IPS-20b (cell line): ENCODE results near the gene EYS.
"Not testable (repeated sequence)": the region's sequence is repeated elsewhere in the genome, so short reads cannot be mapped to it uniquely, and the experiment has no call there.

ENCODE experiments used
- H3K27ac ChIP-seq: one replicate; pipeline ENCODE4 v1.5.1; 2013; ENCODE audit warnings: low read length
- H3K27me3 ChIP-seq: 2 replicates; pipeline ENCODE4 v1.6.1; 2013; ENCODE audit warnings: mild to moderate bottlenecking, low read length, inconsistent platforms; ENCODE audit not compliant: insufficient read depth
- H3K36me3 ChIP-seq: 2 replicates; pipeline ENCODE4 v1.6.1; 2013; ENCODE audit warnings: low read depth, mild to moderate bottlenecking, inconsistent platforms, low read length, moderate library complexity; ENCODE audit not compliant: insufficient read depth
- H3K4me1 ChIP-seq: 2 replicates; pipeline ENCODE4 v1.6.1; 2013; ENCODE audit warnings: mild to moderate bottlenecking, control low read depth, inconsistent platforms, low read length, moderate library complexity; ENCODE audit not compliant: insufficient read depth
- H3K4me3 ChIP-seq: 2 replicates; pipeline ENCODE4 v1.5.1; 2013; ENCODE audit warnings: mild to moderate bottlenecking, low read length, inconsistent platforms
- H3K9ac ChIP-seq: 2 replicates; pipeline ENCODE4 v1.6.1; 2013; ENCODE audit warnings: low read depth, mild to moderate bottlenecking, inconsistent platforms, low read length, moderate library complexity
- H3K9me3 ChIP-seq: 2 replicates; pipeline ENCODE4 v1.6.1; 2013; ENCODE audit warnings: mild to moderate bottlenecking, low read depth, low read length, inconsistent platforms; ENCODE audit not compliant: insufficient read depth

Gene EYS

GRCh38 chr6:65627434-65627999 lies 79.5 kb downstream of the EYS start:
- H3K4me1 ChIP-seq, H3K9me3 ChIP-seq, H3K9ac ChIP-seq, H3K27me3 ChIP-seq, H3K4me3 ChIP-seq, H3K27ac ChIP-seq, H3K36me3 ChIP-seq: not testable (repeated sequence)

GRCh38 chr6:65627015-65627414 lies 80.0 kb downstream of the EYS start:
- no peak overlapping the region for H3K9ac ChIP-seq
- no peaks in the 10 kb centered on the region for H3K4me1 ChIP-seq
- no peak overlapping the region for H3K27ac ChIP-seq
- no peaks in the 10 kb centered on the region for H3K36me3 ChIP-seq
- no peak overlapping the region for H3K4me3 ChIP-seq
- no peaks in the 10 kb centered on the region for H3K27me3 ChIP-seq
- no peaks in the 10 kb centered on the region for H3K9me3 ChIP-seq

DNA sequence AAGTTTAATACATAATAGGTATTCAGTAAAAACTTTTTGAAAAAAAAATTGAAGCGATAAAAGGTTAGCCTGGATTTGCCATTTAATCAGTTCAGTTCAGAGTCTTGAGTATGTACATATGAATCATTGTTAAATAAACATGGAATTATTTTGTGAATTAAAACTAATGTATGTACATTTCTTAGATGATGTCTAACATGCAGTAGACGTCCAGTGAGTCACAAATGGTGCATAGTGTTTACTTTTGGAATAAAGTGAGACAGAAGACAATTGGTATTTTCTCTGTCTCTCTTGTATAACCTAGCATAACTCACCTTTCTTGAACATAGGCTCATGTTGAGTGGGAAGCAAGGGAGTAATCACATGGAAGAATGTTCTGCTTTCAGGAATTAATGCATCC lies 83.5 kb downstream of the EYS start:
- no peaks in the 10 kb centered on the region for H3K4me1 ChIP-seq
- no peaks in the 10 kb centered on the region for H3K36me3 ChIP-seq
- no peaks in the 10 kb centered on the region for H3K27me3 ChIP-seq
- no peaks in the 10 kb centered on the region for H3K9me3 ChIP-seq
- H3K4me3 ChIP-seq: no peak overlapping the region
- no peak overlapping the region for H3K9ac ChIP-seq
- no peak overlapping the region for H3K27ac ChIP-seq

DNA sequence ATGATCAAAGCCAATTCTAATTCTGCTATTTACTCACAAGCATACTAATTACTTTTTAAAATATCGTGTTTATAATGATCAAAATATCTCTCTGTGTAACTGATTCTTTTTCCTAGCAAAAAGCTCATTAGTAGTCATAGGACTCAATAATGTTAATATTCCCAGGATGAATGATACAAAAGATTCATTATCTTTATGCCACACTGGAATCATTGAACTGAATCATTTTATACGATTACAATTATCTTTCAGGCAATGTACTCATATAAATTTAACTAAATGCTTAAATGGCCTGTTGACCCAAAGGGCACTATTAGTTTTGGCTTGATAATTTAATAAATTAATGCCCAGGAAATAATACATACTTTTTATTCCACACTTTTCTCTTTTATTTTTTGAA lies 96.3 kb downstream of the EYS start:
- H3K4me3 ChIP-seq: no peak overlapping the region
- H3K27ac ChIP-seq: no peak overlapping the region
- H3K27me3 ChIP-seq: no peaks in the 10 kb centered on the region
- H3K9me3 ChIP-seq: no peaks in the 10 kb centered on the region
- H3K36me3 ChIP-seq: no peaks in the 10 kb centered on the region
- no peak overlapping the region for H3K9ac ChIP-seq
- H3K4me1 ChIP-seq: no peaks in the 10 kb centered on the region

DNA sequence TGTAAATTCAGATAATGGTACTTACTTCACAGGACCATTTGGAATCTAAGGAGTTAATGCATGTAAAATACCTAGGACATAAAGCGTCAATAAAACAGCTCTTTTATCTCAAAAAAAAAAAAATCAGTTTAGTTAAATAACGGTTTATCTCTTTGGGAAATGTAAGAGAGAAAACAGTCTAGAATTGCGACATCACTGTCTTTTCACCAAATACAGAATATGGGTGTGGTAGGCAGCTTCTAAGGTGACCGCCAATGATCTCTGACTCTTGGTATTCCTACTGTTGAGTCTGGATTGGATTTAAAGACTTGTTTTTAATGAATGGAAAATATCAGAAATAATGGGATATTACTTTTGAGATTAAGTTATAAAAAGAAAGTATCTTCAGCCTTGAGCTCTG lies 111.5 kb downstream of the EYS start:
- no peak overlapping the region for H3K4me3 ChIP-seq
- no peaks in the 10 kb centered on the region for H3K9me3 ChIP-seq
- no peaks in the 10 kb centered on the region for H3K36me3 ChIP-seq
- no peak overlapping the region for H3K27ac ChIP-seq
- H3K4me1 ChIP-seq: no peaks in the 10 kb centered on the region
- H3K27me3 ChIP-seq: no peaks in the 10 kb centered on the region
- no peak overlapping the region for H3K9ac ChIP-seq

GRCh38 chr6:65570340-65570739 lies 136.7 kb downstream of the EYS start:
- no peaks in the 10 kb centered on the region for H3K9me3 ChIP-seq
- peak overlapping the region; percentile 2 for H3K27ac ChIP-seq
- H3K27me3 ChIP-seq: no peaks in the 10 kb centered on the region
- 0 out of 2 replicates have a peak overlapping the region, but pooled peaks have one; percentile 57 for H3K4me3 ChIP-seq
- H3K36me3 ChIP-seq: no peaks in the 10 kb centered on the region
- H3K9ac ChIP-seq: peak overlapping the region; percentile 2; the same call in 1 of the 2 replicates
- peaks cover 32% of the 10 kb centered on the region for H3K4me1 ChIP-seq

DNA sequence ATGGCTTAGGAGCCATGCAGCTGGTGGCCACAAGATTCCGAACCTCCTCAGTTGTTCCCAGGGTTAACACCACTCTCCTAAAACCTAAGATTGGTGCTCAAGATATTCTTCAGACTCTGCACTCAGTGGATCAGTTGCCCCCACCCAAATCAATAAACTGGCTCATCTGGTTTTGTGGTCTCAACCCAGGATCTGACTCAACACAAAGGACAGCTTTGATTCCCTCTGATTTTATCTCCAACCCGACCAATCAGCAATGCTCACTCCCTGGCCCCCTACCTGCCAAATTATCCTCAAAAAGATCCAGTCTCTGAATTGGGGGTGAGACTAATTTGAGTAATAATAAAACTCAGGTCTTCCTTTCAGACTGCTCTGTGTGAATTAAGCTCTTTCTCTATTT lies 137.5 kb downstream of the EYS start:
- Histone ChIP-seq H3K9me3 (no peaks in the 10 kb centered on the region), H3K36me3 (no peaks in the 10 kb centered on the region), H3K4me1 (peaks cover 32% of the 10 kb centered on the region), H3K27ac (peak overlapping the region; percentile 92), H3K27me3 (no peaks in the 10 kb centered on the region), H3K9ac (peak overlapping the region; percentile 74), H3K4me3 (peak overlapping the region; percentile 57)

GRCh38 chr6:65569056-65569455 lies 138.0 kb downstream of the EYS start:
- Histone ChIP-seq H3K27ac (peak overlapping the region; percentile 92), H3K9ac (peak overlapping the region; percentile 74), H3K4me3 (peak overlapping the region; percentile 57), H3K4me1 (peaks cover 32% of the 10 kb centered on the region)
- H3K36me3 ChIP-seq, H3K9me3 ChIP-seq, H3K27me3 ChIP-seq: not testable (repeated sequence)

DNA sequence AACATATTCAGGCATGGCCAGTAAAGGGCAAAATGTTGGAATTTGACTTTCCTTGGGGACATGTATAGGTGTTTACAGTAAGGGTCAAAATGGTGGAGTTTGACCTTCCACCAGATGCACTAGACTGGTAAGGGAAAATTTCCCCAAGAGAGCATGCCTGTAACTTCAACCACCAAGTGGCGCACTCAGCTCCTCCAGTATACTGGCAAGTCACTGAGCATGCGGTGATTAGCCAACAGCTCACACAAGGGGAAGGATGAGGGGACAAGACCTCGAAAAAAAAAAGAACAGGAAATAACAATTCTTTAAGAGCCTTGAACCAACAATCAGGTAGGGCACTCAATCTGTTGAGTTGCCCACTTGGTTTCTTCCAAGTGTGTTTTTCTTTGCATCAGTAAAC lies 140.9 kb downstream of the EYS start:
- no peak overlapping the region for H3K4me3 ChIP-seq
- H3K9ac ChIP-seq: no peak overlapping the region
- H3K4me1 ChIP-seq: peaks cover 27% of the 10 kb centered on the region
- no peak overlapping the region for H3K27ac ChIP-seq
- H3K9me3 ChIP-seq: no peaks in the 10 kb centered on the region
- no peaks in the 10 kb centered on the region for H3K27me3 ChIP-seq
- H3K36me3 ChIP-seq: no peaks in the 10 kb centered on the region

DNA sequence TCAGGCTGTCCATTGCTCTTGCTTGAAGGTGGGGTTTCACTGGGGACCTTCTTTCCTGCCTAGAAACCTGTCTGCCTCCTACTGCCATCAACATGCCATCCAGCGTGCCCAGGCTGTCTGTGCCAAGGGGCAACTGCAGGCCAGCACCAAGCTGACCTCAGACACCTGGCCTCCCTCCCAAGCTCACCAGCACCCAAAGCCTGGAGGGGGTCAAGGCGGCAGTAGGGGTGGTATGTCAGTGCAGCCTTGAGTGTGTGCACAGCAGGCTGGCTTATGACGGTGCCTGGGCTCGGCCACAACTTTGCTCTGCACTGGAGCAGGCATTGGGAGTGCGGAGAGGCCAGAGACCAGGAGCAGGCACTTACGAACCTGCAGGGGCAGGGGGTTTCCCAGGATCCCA lies 149.0 kb downstream of the EYS start:
- Histone ChIP-seq H3K9ac (no peak overlapping the region), H3K4me1 (no peaks in the 10 kb centered on the region), H3K36me3 (no peaks in the 10 kb centered on the region), H3K27ac (no peak overlapping the region), H3K9me3 (no peaks in the 10 kb centered on the region), H3K4me3 (no peak overlapping the region), H3K27me3 (no peaks in the 10 kb centered on the region)

DNA sequence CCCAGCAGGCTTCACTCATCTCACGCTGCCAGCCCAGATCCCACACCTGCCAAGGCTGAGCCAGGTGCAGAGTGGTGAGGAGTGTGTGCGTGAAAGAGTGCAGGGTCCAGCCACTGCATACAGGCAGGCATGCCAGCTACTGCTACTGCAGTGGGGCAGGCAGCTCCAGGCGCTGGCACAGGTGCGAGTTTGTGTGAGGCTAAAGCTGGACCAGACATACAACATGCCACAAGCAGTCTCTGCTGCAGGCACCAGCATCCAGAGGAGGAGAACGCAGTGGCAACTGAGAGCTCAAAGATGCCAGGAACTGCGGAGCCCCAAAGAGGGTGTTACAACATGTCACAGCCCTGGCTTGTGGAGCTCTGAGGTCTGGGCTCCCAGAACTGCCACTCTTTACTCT lies 149.8 kb downstream of the EYS start:
- H3K9ac ChIP-seq: no peak overlapping the region
- no peaks in the 10 kb centered on the region for H3K4me1 ChIP-seq
- no peaks in the 10 kb centered on the region for H3K27me3 ChIP-seq
- no peak overlapping the region for H3K4me3 ChIP-seq
- no peaks in the 10 kb centered on the region for H3K9me3 ChIP-seq
- H3K27ac ChIP-seq: no peak overlapping the region
- no peaks in the 10 kb centered on the region for H3K36me3 ChIP-seq

DNA sequence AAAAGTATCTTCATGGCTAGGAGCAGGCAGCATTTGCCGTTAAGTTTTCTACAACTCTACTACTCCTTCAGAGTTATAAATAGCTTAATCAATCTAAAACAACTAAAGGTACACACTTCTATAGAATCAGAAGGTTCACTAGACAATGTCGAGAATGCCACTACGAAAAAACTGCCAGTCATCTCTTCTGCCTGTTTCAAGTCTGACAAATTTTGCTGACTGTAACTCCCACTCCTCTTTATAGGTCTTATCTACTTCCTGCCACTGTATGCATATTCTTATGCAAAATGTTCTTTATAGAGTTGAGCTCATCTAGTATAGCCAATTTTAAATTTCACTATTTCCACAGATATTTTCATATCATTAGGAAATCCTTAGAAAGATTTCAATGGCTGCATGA lies 160.1 kb downstream of the EYS start:
- Histone ChIP-seq H3K9ac (no peak overlapping the region), H3K4me1 (no peaks in the 10 kb centered on the region), H3K4me3 (no peak overlapping the region), H3K27ac (no peak overlapping the region), H3K9me3 (no peaks in the 10 kb centered on the region), H3K36me3 (no peaks in the 10 kb centered on the region), H3K27me3 (no peaks in the 10 kb centered on the region)

DNA sequence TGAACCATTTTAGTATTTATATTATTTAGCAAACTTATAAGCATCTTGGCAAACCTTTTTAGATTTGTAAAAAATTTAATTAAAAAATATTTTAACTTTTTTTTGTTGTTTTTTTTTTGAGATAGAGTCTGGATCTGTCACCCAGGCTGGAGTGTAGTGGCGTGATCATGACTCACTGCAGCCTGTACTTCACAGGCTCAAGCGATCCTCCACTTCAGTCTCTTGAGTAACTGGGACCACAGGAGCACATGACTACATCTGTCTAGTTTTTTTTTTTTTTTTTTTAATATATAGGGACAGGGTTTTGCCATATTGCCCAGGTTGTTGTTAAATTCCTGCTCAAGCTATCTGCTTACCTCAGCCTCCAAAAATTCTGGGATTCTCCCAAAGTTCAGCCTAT lies 161.1 kb downstream of the EYS start:
- H3K27ac ChIP-seq: no peak overlapping the region
- H3K4me1 ChIP-seq: no peaks in the 10 kb centered on the region
- H3K9ac ChIP-seq: no peak overlapping the region
- no peaks in the 10 kb centered on the region for H3K9me3 ChIP-seq
- no peaks in the 10 kb centered on the region for H3K36me3 ChIP-seq
- H3K4me3 ChIP-seq: no peak overlapping the region
- no peaks in the 10 kb centered on the region for H3K27me3 ChIP-seq
